OCI-LY1 (cell line): ENCODE results near the gene SMTNL1.

ENCODE experiments used
- H2AFZ ChIP-seq: fragments of 200-600 bp; sonication (generic), shearing (Covaris generic); 2 replicates; pipeline ENCODE4 v1.6.0; 2014; ENCODE audit warnings: antibody characterized with exemption, mild to moderate bottlenecking, low read length
- H3F3A ChIP-seq: fragments of 200-600 bp; sonication (generic), shearing (Covaris generic); 2 replicates; pipeline ENCODE4 v1.6.0; 2014; ENCODE audit warnings: mild to moderate bottlenecking, antibody characterized with exemption, low read length, moderate library complexity; ENCODE audit not compliant: insufficient read depth
- H3K27ac ChIP-seq: fragments of 200-600 bp; sonication (generic); 2 replicates; pipeline ENCODE4 v1.5.1; 2014; ENCODE audit warnings: low read length, mixed run types, mild to moderate bottlenecking, low read depth; ENCODE audit not compliant: poor library complexity, severe bottlenecking
- H3K27me3 ChIP-seq: fragments of 200-600 bp; sonication (generic); 2 replicates; pipeline ENCODE4 v1.6.0; 2014; ENCODE audit warnings: antibody characterized with exemption, mild to moderate bottlenecking, low read length, moderate library complexity; ENCODE audit not compliant: insufficient read depth
- H3K36me3 ChIP-seq: fragments of 200-600 bp; sonication (generic); 2 replicates; pipeline ENCODE4 v1.6.1; 2014; ENCODE audit warnings: mild to moderate bottlenecking, antibody characterized with exemption, low read length, moderate library complexity, mixed read lengths; ENCODE audit not compliant: insufficient read depth
- H3K4me1 ChIP-seq: fragments of 200-600 bp; sonication (generic); 2 replicates; pipeline ENCODE4 v1.5.1; 2014; ENCODE audit warnings: mild to moderate bottlenecking, low read length, moderate library complexity; ENCODE audit not compliant: insufficient read depth, severe bottlenecking
- H3K4me2 ChIP-seq: fragments of 200-600 bp; sonication (generic), shearing (Covaris generic); 2 replicates; pipeline ENCODE4 v1.6.1; 2014; ENCODE audit warnings: low read length
- H3K4me3 ChIP-seq: fragments of 200-600 bp; sonication (generic); 2 replicates; pipeline ENCODE4 v1.5.1; 2014; ENCODE audit warnings: low read length, low read depth, mild to moderate bottlenecking, mixed read lengths; ENCODE audit not compliant: poor library complexity, severe bottlenecking
- H3K79me2 ChIP-seq: fragments of 200-600 bp; shearing (Covaris generic); 2 replicates; pipeline ENCODE4 v1.6.1; 2016; ENCODE audit warnings: mixed run types, low read length, mixed read lengths; ENCODE audit not compliant: insufficient read depth
- H3K9ac ChIP-seq: fragments of 200-600 bp; sonication (generic), shearing (Covaris generic); 2 replicates; pipeline ENCODE4 v1.6.1; 2014; ENCODE audit warnings: mild to moderate bottlenecking, low read length, mixed read lengths
- H3K9me2 ChIP-seq: fragments of 200-600 bp; sonication (generic), shearing (Covaris generic); 2 replicates; pipeline ENCODE4 v1.6.1; 2014; ENCODE audit warnings: low read depth, mild to moderate bottlenecking, low read length, mixed read lengths
- H3K9me3 ChIP-seq: fragments of 200-600 bp; shearing (Covaris generic); 2 replicates; pipeline ENCODE4 v1.6.1; 2014; ENCODE audit warnings: low read length, mixed read lengths
- H4K20me1 ChIP-seq: fragments of 200-600 bp; sonication (generic), shearing (Covaris generic); 2 replicates; pipeline ENCODE4 v1.6.0; 2016; ENCODE audit warnings: mild to moderate bottlenecking, low read length; ENCODE audit not compliant: insufficient read depth
- EZH2 ChIP-seq: fragments of 200-600 bp; sonication (generic), shearing (Covaris generic); IDR thresholded peaks from 2 replicates; pipeline ENCODE4 v1.8.0; 2017; ENCODE audit warnings: borderline replicate concordance, mixed run types, mild to moderate bottlenecking, antibody characterized with exemption, low read length, moderate library complexity, mixed read lengths
- TF ChIP-seq, protein P1 (sequence below): fragments of 200-600 bp; sonication (generic), shearing (Covaris generic); IDR thresholded peaks from 2 replicates; pipeline ENCODE4 v1.5.1; 2017; ENCODE audit warnings: mild to moderate bottlenecking, antibody characterized with exemption, low read length, moderate library complexity, mixed read lengths

Gene SMTNL1

GRCh38 chr11:57588046-57588710, 50.8 kb downstream of the SMTNL1 start:
- no peaks in the 10 kb centered on the region for H3K9me3 ChIP-seq
- H3K27ac ChIP-seq = no peak overlapping the region
- no peaks in the 10 kb centered on the region for H4K20me1 ChIP-seq
- peaks cover 4% of the 10 kb centered on the region; the same call in 1 of the 2 replicates for H3K27me3 ChIP-seq
- no peak overlapping the region for H3K9ac ChIP-seq
- no peaks in the 10 kb centered on the region for H3K36me3 ChIP-seq
- TF ChIP-seq EZH2 = no peak
- TF ChIP-seq, protein P1, sequence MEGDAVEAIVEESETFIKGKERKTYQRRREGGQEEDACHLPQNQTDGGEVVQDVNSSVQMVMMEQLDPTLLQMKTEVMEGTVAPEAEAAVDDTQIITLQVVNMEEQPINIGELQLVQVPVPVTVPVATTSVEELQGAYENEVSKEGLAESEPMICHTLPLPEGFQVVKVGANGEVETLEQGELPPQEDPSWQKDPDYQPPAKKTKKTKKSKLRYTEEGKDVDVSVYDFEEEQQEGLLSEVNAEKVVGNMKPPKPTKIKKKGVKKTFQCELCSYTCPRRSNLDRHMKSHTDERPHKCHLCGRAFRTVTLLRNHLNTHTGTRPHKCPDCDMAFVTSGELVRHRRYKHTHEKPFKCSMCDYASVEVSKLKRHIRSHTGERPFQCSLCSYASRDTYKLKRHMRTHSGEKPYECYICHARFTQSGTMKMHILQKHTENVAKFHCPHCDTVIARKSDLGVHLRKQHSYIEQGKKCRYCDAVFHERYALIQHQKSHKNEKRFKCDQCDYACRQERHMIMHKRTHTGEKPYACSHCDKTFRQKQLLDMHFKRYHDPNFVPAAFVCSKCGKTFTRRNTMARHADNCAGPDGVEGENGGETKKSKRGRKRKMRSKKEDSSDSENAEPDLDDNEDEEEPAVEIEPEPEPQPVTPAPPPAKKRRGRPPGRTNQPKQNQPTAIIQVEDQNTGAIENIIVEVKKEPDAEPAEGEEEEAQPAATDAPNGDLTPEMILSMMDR = no peak
- no peaks in the 10 kb centered on the region for H3K4me1 ChIP-seq
- no peaks in the 10 kb centered on the region for H3F3A ChIP-seq
- H2AFZ ChIP-seq = no peak overlapping the region
- H3K4me2 ChIP-seq = no peak overlapping the region
- no peaks in the 10 kb centered on the region for H3K79me2 ChIP-seq
- no peak overlapping the region for H3K4me3 ChIP-seq
- no peaks in the 10 kb centered on the region for H3K9me2 ChIP-seq

DNA sequence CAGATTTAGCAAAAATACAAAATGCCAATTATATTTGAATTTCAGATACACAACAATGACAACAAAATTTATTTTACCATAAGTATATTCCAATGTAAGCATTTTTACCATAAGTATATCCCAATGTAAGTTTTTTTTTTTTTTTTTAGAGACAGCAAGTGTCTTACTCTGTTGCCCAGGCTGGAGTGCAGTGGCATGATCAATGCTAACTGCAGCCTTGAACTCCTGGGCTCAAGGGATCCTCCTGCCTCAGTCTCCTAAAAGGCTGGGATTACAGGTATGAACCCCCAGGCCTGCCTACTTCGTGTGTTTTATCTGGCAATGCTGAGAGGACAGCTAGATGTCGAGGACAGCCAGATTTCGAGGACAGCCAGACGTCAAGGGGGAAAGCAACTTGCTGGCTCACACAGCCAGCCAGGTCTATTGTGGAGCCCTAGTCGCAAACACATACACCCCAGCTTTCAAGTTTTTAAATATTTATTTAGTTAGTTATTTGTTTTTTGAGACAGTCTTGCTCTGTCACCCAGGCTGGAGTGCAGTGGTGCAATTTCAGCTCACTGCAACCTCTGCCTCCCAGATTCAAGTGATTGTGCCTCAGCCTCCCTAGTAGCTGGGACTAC, 59.0 kb downstream of the SMTNL1 start:
- H3K4me3 ChIP-seq = no peak overlapping the region
- no peak for TF ChIP-seq EZH2
- TF ChIP-seq, protein P1 = no peak
- H3K27me3 ChIP-seq = peaks cover 7% of the 10 kb centered on the region; the same call in 1 of the 2 replicates

DNA sequence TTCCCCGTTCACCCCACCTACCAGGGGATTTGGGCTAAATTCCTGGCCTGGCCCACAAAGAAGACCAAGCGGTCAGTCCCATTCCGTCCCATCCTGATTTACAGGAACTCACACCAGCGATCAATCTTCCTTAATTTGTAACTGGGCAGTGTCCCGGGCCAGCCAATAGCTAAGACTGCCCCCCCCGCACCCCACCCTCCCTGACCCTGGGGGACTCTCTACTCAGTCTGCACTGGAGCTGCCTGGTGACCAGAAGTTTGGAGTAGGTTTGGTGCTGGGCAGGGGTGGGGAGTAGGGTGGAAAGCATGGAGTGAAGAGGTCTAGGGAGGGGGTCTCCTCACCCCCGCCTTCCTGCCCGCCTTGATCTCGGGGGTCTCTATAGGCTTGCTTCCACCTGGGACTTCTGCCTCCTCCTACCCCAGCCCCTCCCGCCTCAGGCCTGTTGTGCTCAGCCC, 60.1 kb downstream of the SMTNL1 start, which contains the start of gene SERPING1:
Gene SERPING1, plus strand, starts transcription at position 225 of the 455 bp plus-strand sequence. CDS start 586 bp downstream, outside the sequence.
- no peak within 1 kb of the TSS for H3K27ac ChIP-seq
- H3K36me3 ChIP-seq = no peaks in the 10 kb centered on the region
- peaks cover 7% of the 10 kb centered on the region; the same call in 1 of the 2 replicates for H3K27me3 ChIP-seq
- H2AFZ ChIP-seq = no peak within 1 kb of the TSS
- no peaks in the 10 kb centered on the region for H4K20me1 ChIP-seq
- no peak for TF ChIP-seq EZH2
- TF ChIP-seq, protein P1 = no peak
- no peaks in the 10 kb centered on the region for H3K4me1 ChIP-seq
- H3F3A ChIP-seq = no peaks in the 10 kb centered on the region
- no peaks in the 10 kb centered on the region for H3K9me2 ChIP-seq
- no peak within 1 kb of the TSS for H3K4me2 ChIP-seq
- H3K4me3 ChIP-seq = no peak within 1 kb of the TSS
- H3K9me3 ChIP-seq = no peaks in the 10 kb centered on the region
- no peaks in the 10 kb centered on the region for H3K79me2 ChIP-seq
- H3K9ac ChIP-seq = no peak within 1 kb of the TSS

More for the DNA sequence above, 59.0 kb downstream of the SMTNL1 start:
- H3K9ac ChIP-seq = no peak overlapping the region
- no peaks in the 10 kb centered on the region for H3K36me3 ChIP-seq
- no peaks in the 10 kb centered on the region for H3K9me3 ChIP-seq
- H2AFZ ChIP-seq = no peak overlapping the region
- no peak overlapping the region for H3K27ac ChIP-seq
- H3K79me2 ChIP-seq = no peaks in the 10 kb centered on the region
- no peak overlapping the region for H3K4me2 ChIP-seq
- H3K4me1 ChIP-seq = no peaks in the 10 kb centered on the region
- no peaks in the 10 kb centered on the region for H3F3A ChIP-seq
- H3K9me2 ChIP-seq = no peaks in the 10 kb centered on the region
- no peaks in the 10 kb centered on the region for H4K20me1 ChIP-seq
